AG10803 (cell line): ENCODE data around the gene ABCA12.

Experiments
- DNase-seq: peaks from one replicate; pipeline ENCODE4 v3.0.0; 2010; ENCODE audit warnings: low read depth
- H3K4me3 ChIP-seq: 2 replicates; pipeline ENCODE4 v1.5.1; 2011; ENCODE audit warnings: mild to moderate bottlenecking, low read length, control low read depth
- TF ChIP-seq, protein P1 (sequence below): conservative IDR thresholded peaks from 2 replicates; pipeline ENCODE4 v1.5.1; 2011; ENCODE audit warnings: mild to moderate bottlenecking, low read length, control low read depth, inconsistent platforms

The ABCA12 gene

DNA sequence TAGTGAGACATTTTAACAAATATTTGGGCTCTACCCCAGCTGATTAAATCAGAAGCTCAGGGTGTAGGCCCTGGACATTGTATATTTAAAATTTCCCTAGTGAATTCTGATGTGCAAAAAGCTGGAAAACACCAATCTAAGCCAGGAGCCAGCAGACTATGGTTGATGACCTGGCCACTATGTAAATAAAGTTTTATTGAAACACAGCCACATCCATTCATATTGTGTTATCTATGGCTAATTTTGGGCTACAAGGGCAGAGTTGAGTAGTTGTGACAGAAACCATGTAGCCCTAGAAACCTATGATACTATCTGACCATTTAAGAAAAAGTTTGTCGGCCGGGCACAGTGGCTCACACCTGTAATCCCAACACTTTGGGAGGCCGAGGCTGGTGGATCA, 243.0 kb downstream of the ABCA12 start:
- no peak overlapping the region for H3K4me3 ChIP-seq
- TF ChIP-seq, protein P1, sequence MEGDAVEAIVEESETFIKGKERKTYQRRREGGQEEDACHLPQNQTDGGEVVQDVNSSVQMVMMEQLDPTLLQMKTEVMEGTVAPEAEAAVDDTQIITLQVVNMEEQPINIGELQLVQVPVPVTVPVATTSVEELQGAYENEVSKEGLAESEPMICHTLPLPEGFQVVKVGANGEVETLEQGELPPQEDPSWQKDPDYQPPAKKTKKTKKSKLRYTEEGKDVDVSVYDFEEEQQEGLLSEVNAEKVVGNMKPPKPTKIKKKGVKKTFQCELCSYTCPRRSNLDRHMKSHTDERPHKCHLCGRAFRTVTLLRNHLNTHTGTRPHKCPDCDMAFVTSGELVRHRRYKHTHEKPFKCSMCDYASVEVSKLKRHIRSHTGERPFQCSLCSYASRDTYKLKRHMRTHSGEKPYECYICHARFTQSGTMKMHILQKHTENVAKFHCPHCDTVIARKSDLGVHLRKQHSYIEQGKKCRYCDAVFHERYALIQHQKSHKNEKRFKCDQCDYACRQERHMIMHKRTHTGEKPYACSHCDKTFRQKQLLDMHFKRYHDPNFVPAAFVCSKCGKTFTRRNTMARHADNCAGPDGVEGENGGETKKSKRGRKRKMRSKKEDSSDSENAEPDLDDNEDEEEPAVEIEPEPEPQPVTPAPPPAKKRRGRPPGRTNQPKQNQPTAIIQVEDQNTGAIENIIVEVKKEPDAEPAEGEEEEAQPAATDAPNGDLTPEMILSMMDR = no peak
- no peak for DNase-seq

DNA sequence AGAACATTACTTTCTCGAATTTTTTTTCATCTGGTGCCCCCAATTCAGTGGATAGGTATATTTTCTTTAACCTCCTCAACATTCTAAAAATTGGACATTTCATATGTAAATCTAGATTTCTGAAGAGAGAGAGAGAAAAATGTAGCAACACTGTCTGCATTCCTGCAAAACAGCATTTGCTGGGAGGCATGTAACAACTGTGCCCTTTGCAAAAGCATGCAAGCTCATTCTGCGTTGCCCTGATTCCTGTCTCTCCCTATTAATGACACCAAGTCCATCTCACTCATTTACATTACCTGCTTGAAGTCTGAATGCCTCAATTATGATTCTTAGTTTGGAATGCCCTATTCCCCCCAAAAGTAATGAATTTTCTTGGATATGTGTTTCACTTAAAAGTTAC, 249.1 kb downstream of the ABCA12 start:
- TF ChIP-seq, protein P1 = no peak
- no peak for DNase-seq

DNA sequence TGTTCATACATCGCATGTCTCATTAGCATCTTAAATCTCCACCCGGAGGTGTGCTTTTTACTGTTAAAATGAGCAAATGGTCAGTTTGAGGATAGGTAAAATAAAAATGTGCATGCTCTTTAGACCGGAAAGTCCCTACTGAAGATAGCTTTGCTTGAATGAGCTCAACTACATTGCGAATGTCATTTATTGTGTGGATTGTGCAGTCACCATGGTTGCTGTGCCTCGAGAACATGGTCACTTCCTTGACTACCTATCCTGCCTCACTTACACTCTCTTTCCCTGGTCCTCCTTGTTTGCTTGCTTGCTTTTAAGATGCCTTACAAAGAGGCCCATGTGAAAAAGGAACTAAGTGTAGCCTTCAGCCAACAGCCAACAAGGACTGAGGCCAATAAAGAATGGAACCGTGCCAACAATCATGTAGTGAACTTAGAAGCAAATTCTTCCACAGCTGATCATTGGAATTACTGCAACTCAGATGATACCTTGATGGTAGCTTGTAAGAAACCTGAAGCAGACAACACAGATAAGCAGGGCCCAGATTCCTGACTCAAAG, 256.7 kb downstream of the ABCA12 start:
- H3K4me3 ChIP-seq = no peak overlapping the region
- TF ChIP-seq, protein P1 = no peak
- DNase-seq = peak; percentile 3

More for the DNA sequence above, 249.1 kb downstream of the ABCA12 start:
- H3K4me3 ChIP-seq = no peak overlapping the region
